ENCODE results near the gene ARRDC5.
"Not testable (repeated sequence)": the region's sequence is repeated elsewhere in the genome, so short reads cannot be mapped to it uniquely, and the experiment has no call there.

DNA sequence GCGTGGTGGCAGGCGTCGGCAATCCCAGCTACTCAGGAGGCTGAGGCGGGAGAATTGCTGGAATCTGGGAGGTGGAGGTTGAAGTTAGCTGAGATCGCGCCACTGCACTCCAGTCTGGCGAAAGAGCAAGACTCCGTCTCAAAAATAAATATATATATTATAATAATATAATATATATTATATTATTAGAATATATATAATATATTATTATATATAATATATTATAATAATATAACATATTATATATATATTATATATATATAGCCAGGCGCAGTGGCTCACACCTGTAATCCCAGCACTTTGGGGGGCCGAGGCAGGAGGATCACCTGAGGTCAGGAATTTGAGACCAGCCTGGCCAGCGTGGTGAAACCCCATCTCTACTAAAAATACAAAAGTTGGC lies 9.7 kb downstream of the ARRDC5 start:
- TF ChIP-seq CTCF (IDR thresholded peaks at IDR 0.05; ENCODE audit: insufficient read depth, low read length, poor library complexity, severe bottlenecking); EZH2phosphoT487 (conservative IDR thresholded peaks at IDR 0.05; ENCODE audit: low read length): not testable (repeated sequence)
